Measurements from ENCODE around the gene TOE1.
"Not testable (repeated sequence)": the region's sequence is repeated elsewhere in the genome, so short reads cannot be mapped to it uniquely, and the experiment has no call there.

TOE1 gene

GRCh38 chr1:45339789-45340558 lies at the start of gene TOE1, which contains the start of gene MUTYH:
Gene TOE1 (plus strand): TSS chr1:45340170. CDS start chr1:45340253, 83 bp downstream.
Gene MUTYH (minus strand): TSS chr1:45340440. CDS start chr1:45334505, 5,935 bp downstream.
- DNase-seq, result peak; percentile 93

DNA sequence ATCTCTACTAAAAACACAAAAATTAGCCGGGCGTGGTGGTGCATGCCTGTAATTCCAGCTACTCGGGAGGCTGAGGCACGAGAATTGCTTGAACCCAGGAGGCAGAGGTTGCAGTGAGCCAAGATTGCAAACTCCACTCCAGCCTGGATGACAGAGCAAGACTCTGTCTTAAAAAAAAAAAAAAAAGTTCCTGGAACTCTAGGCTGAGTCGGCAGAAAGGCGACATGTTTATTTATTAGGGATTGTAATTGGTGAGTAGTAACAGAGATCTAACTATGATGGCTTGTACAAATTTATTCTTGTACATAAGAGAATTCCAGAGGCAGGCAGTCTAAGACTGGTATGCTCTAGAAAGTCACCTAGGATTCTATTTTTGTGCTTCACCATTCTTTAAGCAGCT lies 49.0 kb upstream of the TOE1 start:
- DNase-seq, result not testable (repeated sequence)

GRCh38 chr1:45291716-45292115 lies 48.3 kb upstream of the TOE1 start:
- DNase-seq, result no peak

- no peak for DNase-seq
Observed at GRCh38 chr1:45297666-45298356, 42.2 kb upstream of the TOE1 start.

DNA sequence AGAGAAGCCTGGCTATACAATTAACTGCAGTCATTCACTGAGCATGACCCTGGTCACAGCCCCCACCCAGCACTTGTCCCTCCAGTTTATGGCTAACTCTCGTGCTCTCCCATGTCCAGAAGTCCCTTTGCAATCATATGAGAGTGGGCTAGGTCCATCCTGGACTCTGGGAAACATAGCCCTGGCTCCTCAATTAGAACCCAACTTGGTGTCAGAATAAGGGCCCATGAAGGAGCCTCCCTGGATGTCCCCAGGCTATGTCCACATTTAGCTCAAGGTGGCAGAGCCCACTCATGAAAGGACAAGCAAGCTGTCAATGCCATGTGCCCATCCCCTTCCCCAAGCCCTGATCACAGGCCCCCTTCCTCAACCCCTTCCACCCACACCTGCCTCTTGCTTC lies 40.7 kb upstream of the TOE1 start:
- no peak for DNase-seq

- DNase-seq, result peak; percentile 69
Observed at GRCh38 chr1:45299981-45300668, 39.8 kb upstream of the TOE1 start.

GRCh38 chr1:45300669-45300997 lies 39.3 kb upstream of the TOE1 start:
- no peak for DNase-seq

GRCh38 chr1:45302505-45303150 lies 37.3 kb upstream of the TOE1 start:
- DNase-seq, result no peak

- DNase-seq, result peak; percentile 98
Observed at GRCh38 chr1:45303520-45304310, 36.3 kb upstream of the TOE1 start.

- DNase-seq, result peak; percentile 13
Observed at GRCh38 chr1:45304311-45305081, 35.5 kb upstream of the TOE1 start.

DNA sequence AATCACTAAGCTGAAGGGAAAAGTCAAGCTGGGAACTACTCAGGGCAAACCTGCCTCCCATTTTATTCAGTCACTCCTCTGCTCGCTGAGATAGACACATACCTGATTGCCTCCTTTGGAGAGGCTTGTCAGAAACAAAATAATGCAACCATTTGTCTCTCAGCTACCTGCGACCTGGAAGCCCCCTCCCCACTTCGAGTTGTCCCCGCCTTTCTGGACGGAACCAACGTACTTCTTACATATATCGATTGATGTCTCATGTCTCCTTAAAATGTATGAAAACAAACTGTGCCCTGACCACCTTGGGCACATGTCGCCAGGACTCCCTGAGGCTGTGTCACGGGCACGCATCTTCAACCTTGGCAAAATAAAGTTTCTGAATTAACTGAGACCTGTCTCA lies 34.7 kb upstream of the TOE1 start:
- DNase-seq, result no peak

DNA sequence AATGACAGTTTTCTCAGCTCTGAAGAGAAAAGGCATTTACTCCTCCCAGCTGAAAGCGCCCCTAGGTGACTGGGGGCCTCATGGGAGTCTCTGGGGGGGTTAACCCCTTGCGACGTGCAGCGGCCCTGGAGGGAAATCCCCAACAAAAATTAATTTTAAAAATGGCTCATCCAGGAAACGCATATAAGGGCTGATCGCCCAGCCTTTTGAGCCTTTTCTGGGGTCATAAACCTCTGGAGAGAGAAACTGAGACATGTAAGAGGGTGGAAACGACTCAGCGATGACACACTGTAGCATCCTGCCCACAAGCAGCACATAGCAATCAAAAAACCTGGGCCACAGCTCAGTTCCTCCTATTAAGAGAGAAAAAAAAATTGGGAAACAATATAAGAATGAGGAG lies 33.7 kb upstream of the TOE1 start:
- peak; percentile 56 for DNase-seq

DNA sequence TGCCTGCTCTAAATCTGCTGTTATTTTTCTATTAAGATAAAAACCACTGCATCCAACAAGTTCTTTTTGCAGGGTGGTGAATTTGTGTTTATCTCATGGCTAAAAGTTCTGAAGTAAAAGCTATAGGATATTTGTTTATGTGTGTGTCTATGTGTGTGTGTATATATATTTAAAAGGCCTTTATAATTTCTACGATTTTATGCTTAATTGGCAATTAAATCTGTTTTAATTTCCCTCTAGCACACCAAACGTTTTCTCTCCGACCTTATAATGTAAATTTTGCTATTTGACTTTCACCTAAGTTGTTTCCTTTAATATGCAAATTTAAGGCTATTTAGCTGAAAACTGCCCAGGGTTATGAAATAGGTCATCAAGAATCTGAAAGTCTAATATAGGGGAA lies 33.1 kb upstream of the TOE1 start:
- no peak for DNase-seq

DNA sequence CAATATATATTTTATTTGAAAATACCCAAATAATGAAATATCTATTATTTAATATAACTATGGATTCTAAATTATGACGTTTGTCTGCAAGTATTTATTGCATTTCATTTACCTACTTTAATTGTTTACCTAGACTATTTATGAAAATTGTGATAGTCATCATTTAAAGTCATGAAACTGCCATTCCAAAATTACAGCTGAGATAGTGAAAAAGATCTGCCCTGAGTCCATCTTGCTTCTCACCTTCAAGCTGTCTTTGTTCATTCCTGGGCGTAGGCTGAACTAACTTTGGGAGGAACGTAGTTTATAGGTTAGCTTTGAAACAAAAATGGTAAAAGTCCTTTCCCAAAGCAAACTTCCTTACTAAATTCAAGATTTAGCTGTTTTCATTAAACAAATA lies 25.7 kb upstream of the TOE1 start:
- no peak for DNase-seq

GRCh38 chr1:45317166-45317565 lies 22.8 kb upstream of the TOE1 start:
- DNase-seq, result no peak

- DNase-seq, result no peak
Observed at GRCh38 chr1:45319761-45320160, 20.2 kb upstream of the TOE1 start.

GRCh38 chr1:45321444-45321843 lies 18.5 kb upstream of the TOE1 start:
- DNase-seq, result no peak

DNA sequence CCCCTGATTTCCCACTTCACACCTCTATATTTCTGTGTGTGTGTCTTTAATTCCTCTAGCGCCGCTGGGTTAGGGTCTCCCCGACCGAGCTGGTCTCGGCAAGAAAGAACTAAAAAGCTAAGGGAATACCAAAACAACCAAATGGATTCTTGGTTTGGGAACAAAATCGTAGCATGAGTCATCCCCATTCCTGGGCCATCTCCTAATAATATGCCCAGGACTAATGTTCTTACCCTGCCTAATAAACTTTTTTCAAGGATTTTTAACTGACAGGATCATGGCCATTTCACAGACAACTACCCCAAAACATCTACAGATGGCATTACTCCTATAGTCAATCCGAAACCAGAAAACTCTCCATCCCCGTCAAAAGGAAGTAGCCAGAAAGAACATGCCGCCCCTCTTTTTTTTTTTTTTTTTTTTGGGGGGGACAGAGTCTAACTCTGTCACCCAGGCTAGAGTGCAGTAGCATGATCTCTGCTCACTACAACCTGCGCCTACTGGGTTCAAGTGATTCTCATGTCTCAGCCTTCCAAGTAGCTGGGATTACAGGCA lies 17.4 kb upstream of the TOE1 start:
- no peak for DNase-seq

- no peak for DNase-seq
Observed at GRCh38 chr1:45325851-45326506, 14.0 kb upstream of the TOE1 start.

Measured in HCEC 1CT (cell line).